Measurements from ENCODE around the gene C5orf15.

- TF ChIP-seq CTCF (IDR thresholded peaks at IDR 0.05) (no peak), POLR2A (IDR thresholded peaks at IDR 0.05) (no peak)
These were observed 12.2 kb upstream of the C5orf15 start for GRCh38 chr5:133980652-133981051.

Data from transverse colon (tissue), 3 donors.